HepG2 (cell line): Measurements from ENCODE around the gene KRT15. TPM values are rescaled to one million over a fixed set of nuclear protein-coding genes. Genes with fewer than 3 reads are reported as not detected.

ENCODE experiments used
- ATAC-seq: fragments of 200-7000 bp; cut with Tn5 transposase; 3 replicates; pipeline ENCODE4 v1.9.1; 2020; ENCODE audit warnings: mild to moderate bottlenecking, moderate library complexity
- BruUV-seq: library from RNA; stranded (reverse); fragments of 400-500 nt; replicated peaks from 2 replicates; lab custom pipeline; 2021; lab: Mats Ljungman, UMichigan
- CTCF ChIA-PET: fragments of 300-600 bp; formaldehyde crosslinking; extraction: SDS; loops from one replicate; lab custom pipeline; 2021; ENCODE audit warnings: low total read pairs, inconsistent platforms, low intra/inter-chr PET ratio; lab: Yijun Ruan, JAX
- POLR2A ChIA-PET: fragments of 350-600 bp; sonication (Branson Sonifier 250); formaldehyde crosslinking; loops from one replicate; lab custom pipeline; 2020; ENCODE audit warnings: antibody characterized with exemption, inconsistent platforms; lab: Yijun Ruan, JAX
- DNase-seq: peaks from one replicate; pipeline ENCODE4 v3.0.0-alpha.2; 2015; ENCODE audit warnings: low spot score
- FAIRE-seq: peaks from 3 replicates; lab custom pipeline; 2011; peaks lifted over from hg19 to GRCh38; lab: Jason Lieb, UNC
- H2AFZ ChIP-seq: one replicate; pipeline ENCODE4 v1.6.1; 2011; ENCODE audit warnings: low read length, inconsistent platforms
- H3K27ac ChIP-seq: fragments of 300-600 bp; 3 replicates; pipeline ENCODE4 v1.8.0; 2011; ENCODE audit warnings: mixed run types, mild to moderate bottlenecking, mixed read lengths, low read length, inconsistent platforms; ENCODE audit not compliant: insufficient read depth; ENCODE audit errors: extremely low read length
- H3K27me3 ChIP-seq, 2 experiments: fragments of 200-600 bp in 1 of 2; 2 replicates in 1 of 2; 3 replicates in 1 of 2; pipeline versions ENCODE4 v1.6.0 to v1.8.0; 2011; ENCODE audit warnings: low read length in 2 of 2, mild to moderate bottlenecking in 2 of 2, moderate library complexity in 2 of 2, inconsistent platforms in 1 of 2; ENCODE audit not compliant: insufficient read depth in 2 of 2, control insufficient read depth in 1 of 2
- H3K36me3 ChIP-seq, 2 experiments: fragments of 200-600 bp in 1 of 2; replicated peaks in 1 of 2; 2 replicates in 1 of 2; 3 replicates in 1 of 2; pipeline versions ENCODE4 v1.5.1 to v1.8.0; 2011; ENCODE audit warnings: low read length in 2 of 2, inconsistent platforms in 1 of 2; ENCODE audit not compliant: insufficient read depth in 2 of 2, control insufficient read depth in 1 of 2
- H3K4me1 ChIP-seq: 2 replicates; pipeline ENCODE4 v1.5.1; 2012; ENCODE audit warnings: low read length, inconsistent platforms; ENCODE audit not compliant: insufficient read depth
- H3K4me2 ChIP-seq: 2 replicates; pipeline ENCODE4 v1.6.0; 2011; ENCODE audit warnings: low read depth, low read length, inconsistent platforms
- H3K4me3 ChIP-seq, 3 experiments: fragments of 200-600 bp in 1 of 3; sonication (generic), shearing (Covaris generic) in 1 of 3; replicated peaks in 1 of 3; 2 replicates each; pipeline ENCODE4 v1.5.1; 2011 to 2016; ENCODE audit warnings: low read length in 3 of 3, inconsistent platforms in 2 of 3, low read depth in 2 of 3, mild to moderate bottlenecking in 2 of 3, control low read depth in 1 of 3, mixed read lengths in 1 of 3; ENCODE audit not compliant: insufficient read depth in 1 of 3
- H3K79me2 ChIP-seq: one replicate; pipeline ENCODE4 v1.6.1; 2011; ENCODE audit warnings: low read length, inconsistent platforms; ENCODE audit not compliant: insufficient read depth
- H3K9ac ChIP-seq: 2 replicates; pipeline ENCODE4 v1.6.0; 2011; ENCODE audit warnings: mild to moderate bottlenecking, low read depth, low read length, inconsistent platforms; ENCODE audit not compliant: insufficient read depth
- H3K9me3 ChIP-seq: 2 replicates; pipeline ENCODE4 v1.5.1; 2012; ENCODE audit warnings: mild to moderate bottlenecking, low read length
- H4K20me1 ChIP-seq: 2 replicates; pipeline ENCODE4 v1.6.0; 2011; ENCODE audit warnings: inconsistent platforms, mild to moderate bottlenecking, low read length, moderate library complexity; ENCODE audit not compliant: insufficient read depth
- FLYWCH1 ChIP-seq: sonication (generic); formaldehyde crosslinking; IDR thresholded peaks from 2 replicates; pipeline ENCODE4 v1.8.1; 2023; ENCODE audit warnings: mild to moderate bottlenecking, missing genetic modification reagents
- HOXD1 ChIP-seq: sonication (generic); formaldehyde crosslinking; IDR thresholded peaks from 2 replicates; pipeline ENCODE4 v1.5.0; 2020; ENCODE audit warnings: missing genetic modification reagents
- KAT7 ChIP-seq: IDR thresholded peaks from 2 replicates; pipeline ENCODE4 v1.6.1; 2018; ENCODE audit warnings: borderline replicate concordance, missing compliant biosample characterization
- NFKB2 ChIP-seq: sonication (generic); formaldehyde crosslinking; IDR thresholded peaks from 2 replicates; pipeline ENCODE4 v1.4.0; 2020; ENCODE audit warnings: missing genetic modification reagents, borderline replicate concordance
- SMARCC2 ChIP-seq: fragments of 450-650 bp; IDR thresholded peaks from 2 replicates; pipeline ENCODE4 v1.6.1; 2017; ENCODE audit warnings: antibody characterized with exemption, mild to moderate bottlenecking
- TGIF2 ChIP-seq: IDR thresholded peaks from 2 replicates; pipeline ENCODE4 v1.6.1; 2016; ENCODE audit warnings: control low read depth, missing compliant biosample characterization
- ZBTB8A ChIP-seq: sonication (generic); formaldehyde crosslinking; IDR thresholded peaks from 2 replicates; pipeline ENCODE4 v1.4.0; 2020; ENCODE audit warnings: mild to moderate bottlenecking, low read depth, missing genetic modification reagents, borderline replicate concordance
- ZMYM4 ChIP-seq: sonication (generic); formaldehyde crosslinking; IDR thresholded peaks from 2 replicates; pipeline ENCODE4 v1.8.1; 2023; ENCODE audit warnings: mild to moderate bottlenecking, missing genetic modification reagents
- ZNF441 ChIP-seq: sonication (generic); formaldehyde crosslinking; IDR thresholded peaks from 2 replicates; pipeline ENCODE4 v1.7.0; 2021; ENCODE audit warnings: missing genetic modification reagents, borderline replicate concordance
- ZNF460 ChIP-seq: sonication (generic); formaldehyde crosslinking; IDR thresholded peaks from 2 replicates; pipeline ENCODE4 v1.5.1; 2020; ENCODE audit warnings: missing genetic modification reagents, mild to moderate bottlenecking, borderline replicate concordance
- ZNF510 ChIP-seq: sonication (generic); formaldehyde crosslinking; IDR thresholded peaks from 2 replicates; pipeline ENCODE4 v1.4.0; 2020; ENCODE audit warnings: low read depth, mild to moderate bottlenecking, missing genetic modification reagents
- ZNF891 ChIP-seq: sonication (generic); formaldehyde crosslinking; IDR thresholded peaks from 2 replicates; pipeline ENCODE4 v1.5.0; 2020; ENCODE audit warnings: mild to moderate bottlenecking, missing genetic modification reagents
- WGBS: methylation state at CpG from one replicate; pipeline ENCODE4 v1.1.6; 2017; ENCODE audit warnings: low lambda C conversion rate; 5-methylcytosine and 5-hydroxymethylcytosine counted together
- in situ Hi-C: cut with HindIII; loops from 2 replicates; pipeline ENCODE4 v1.10.0; 2017; ENCODE audit warnings: low pct_unique_long_range_greater_than_20kb; ENCODE audit not compliant: extremely low pct_ligation_motif_present
- intact Hi-C: fragments of 100-400 bp; cut with micrococcal nuclease; formaldehyde crosslinking; loops from one replicate; pipeline ENCODE4 v1.10.0; 2022; ENCODE audit not compliant: unreplicated experiment
- polyA plus RNA-seq, 8 experiments: library from polyadenylated mRNA; depleted of rRNA in 3 of 8; stranded (reverse) in 7 of 8; unstranded in 1 of 8; fragments of >200 nt; fragmentation: Illumina TruSeq in 4 of 8; extraction: Trizol in 4 of 8; gene quantifications; 2 replicates each; pipeline versions ENCODE4 v1.2.1 to v1.2.3, GENCODE V29; 2011 to 2016; ENCODE audit warnings: low read depth in 4 of 8, missing spikeins in 1 of 8, mixed read lengths in 1 of 8; ENCODE audit not compliant: insufficient read depth in 1 of 8
- total RNA-seq, 5 experiments: library from RNA; depleted of rRNA; stranded (reverse); fragments of >200 nt; fragmentation: Illumina TruSeq; extraction: Trizol; gene quantifications; 2 replicates each; pipeline ENCODE4 v1.2.3, GENCODE V29; 2016; ENCODE audit warnings: low read depth in 1 of 5

KRT15 gene
- total and polyA plus RNA-seq, 2 of the 13 experiments (the other 11 are each of a cell fraction or from before 2014, with no cell fraction given): 0.46 to 0.63 TPM

DNA sequence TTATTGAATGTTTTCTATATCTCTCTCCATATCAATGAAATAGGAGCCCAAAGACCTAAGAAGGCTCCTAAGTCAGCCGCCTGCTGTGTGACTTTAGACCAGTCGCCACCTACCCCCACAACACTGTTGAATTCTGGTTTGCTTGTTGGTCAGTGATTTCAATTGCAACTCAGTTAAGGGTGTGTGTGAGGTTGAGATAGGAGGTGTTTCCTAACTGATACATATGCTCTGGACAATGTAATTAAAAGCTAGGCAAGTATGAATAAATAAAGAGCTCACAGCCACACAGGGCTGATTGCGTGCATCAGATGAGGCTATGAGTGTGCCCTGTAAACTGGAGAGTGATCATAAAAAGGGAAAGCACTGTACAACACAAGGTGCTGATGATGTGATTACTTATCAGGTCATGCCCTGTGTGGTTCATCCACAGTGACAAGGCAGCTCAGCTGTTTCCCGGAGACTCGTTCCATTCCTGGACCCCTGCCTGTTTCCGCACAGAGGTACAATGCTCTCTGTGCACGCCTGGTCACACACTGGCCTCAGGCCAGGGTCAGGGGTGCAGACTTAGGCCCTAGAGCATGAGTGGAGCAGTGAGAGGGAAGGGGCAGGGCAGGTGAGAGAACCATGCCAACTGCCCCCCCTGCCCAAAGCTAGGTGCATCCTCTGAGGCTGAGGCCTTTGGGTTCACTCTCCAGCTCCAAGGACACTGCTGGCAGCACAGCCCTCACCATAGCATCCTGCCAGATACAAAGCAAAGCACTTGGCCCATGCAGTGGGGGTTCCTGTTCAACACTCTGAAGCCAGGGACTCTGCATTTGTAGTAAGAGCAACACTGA lies 34.5 kb downstream of the KRT15 start (continued):
- TF ChIP-seq ZNF510 (CRISPR knock-in tag) (no peak), ZNF460 (CRISPR knock-in tag) (no peak), ZBTB8A (CRISPR knock-in tag) (no peak), HOXD1 (CRISPR knock-in tag) (no peak), ZNF441 (CRISPR knock-in tag) (no peak), ZNF891 (no peak), KAT7 (CRISPR knock-in tag) (no peak)

- H3K36me3 ChIP-seq: no peaks in the 10 kb centered on the region
- CTCF ChIA-PET: no interaction called here
- intact Hi-C loops (no loop called here), in situ Hi-C loops (no loop called here)
- H3K79me2 ChIP-seq: no peaks in the 10 kb centered on the region
- H3K9me3 ChIP-seq: no peaks in the 10 kb centered on the region
- POLR2A ChIA-PET: no interaction called here
- no peak overlapping the region for H2AFZ ChIP-seq
- no peak overlapping the region for H3K27ac ChIP-seq
- DNase-seq: no peak
- no peak overlapping the region for H3K9ac ChIP-seq
- ATAC-seq: no peak
- no peaks in the 10 kb centered on the region for H4K20me1 ChIP-seq
- H3K4me3 ChIP-seq: no peak overlapping the region
- no peak for FAIRE-seq
- no peaks in the 10 kb centered on the region for H3K4me1 ChIP-seq
- H3K4me2 ChIP-seq: no peak overlapping the region
- BruUV-seq: no TSS peak
- 53% methylated on average over 9 of the region's 9 CpGs for WGBS
- peaks cover 1 to 27% of the 10 kb centered on the region in 2 experiments; a peak in 4 of 5 replicates for H3K27me3 ChIP-seq
- TF ChIP-seq NFKB2 (CRISPR knock-in tag): no peak
- no peak for TF ChIP-seq FLYWCH1 (CRISPR knock-in tag)
- no peak for TF ChIP-seq SMARCC2
- no peak for TF ChIP-seq ZMYM4 (CRISPR knock-in tag)
- no peak for TF ChIP-seq TGIF2 (CRISPR knock-in tag)
Observed at GRCh38 chr17:41483531-41483930, 35.2 kb downstream of the KRT15 start.
